GM10847 (cell line): Measurements from ENCODE around the gene MTUS2.

ENCODE experiments used
- POLR2A ChIP-seq: IDR thresholded peaks from 2 replicates; pipeline ENCODE4 v1.6.1; 2011; ENCODE audit not compliant: insufficient read length; ENCODE audit errors: extremely low read depth

Gene MTUS2

GRCh38 chr13:29175250-29175873 lies 355.2 kb downstream of the MTUS2 start:
- no peak for TF ChIP-seq POLR2A

GRCh38 chr13:29180055-29180454 lies 359.9 kb downstream of the MTUS2 start:
- no peak for TF ChIP-seq POLR2A

- TF ChIP-seq POLR2A = no peak
Observed at GRCh38 chr13:29182216-29182615, 362.1 kb downstream of the MTUS2 start.

- TF ChIP-seq POLR2A = no peak
Observed at GRCh38 chr13:29185926-29186325, 365.8 kb downstream of the MTUS2 start.

GRCh38 chr13:29187584-29187983 lies 367.4 kb downstream of the MTUS2 start:
- TF ChIP-seq POLR2A = no peak

GRCh38 chr13:29190298-29190697 lies 370.2 kb downstream of the MTUS2 start:
- TF ChIP-seq POLR2A = no peak

GRCh38 chr13:29193083-29193482 lies 372.9 kb downstream of the MTUS2 start:
- TF ChIP-seq POLR2A = no peak

GRCh38 chr13:29195456-29195855 lies 375.3 kb downstream of the MTUS2 start:
- TF ChIP-seq POLR2A = no peak

- TF ChIP-seq POLR2A = no peak
Observed at GRCh38 chr13:29196409-29197074, 376.4 kb downstream of the MTUS2 start.

GRCh38 chr13:29204651-29205050 lies 384.5 kb downstream of the MTUS2 start:
- TF ChIP-seq POLR2A = no peak

GRCh38 chr13:29210676-29211075 lies 390.5 kb downstream of the MTUS2 start:
- no peak for TF ChIP-seq POLR2A

GRCh38 chr13:29222458-29222857 lies 402.3 kb downstream of the MTUS2 start:
- TF ChIP-seq POLR2A = no peak

GRCh38 chr13:29224206-29224605 lies 404.1 kb downstream of the MTUS2 start:
- TF ChIP-seq POLR2A = no peak

- no peak for TF ChIP-seq POLR2A
Observed at GRCh38 chr13:29227576-29227975, 407.4 kb downstream of the MTUS2 start.

GRCh38 chr13:29230299-29230845 lies 410.2 kb downstream of the MTUS2 start:
- TF ChIP-seq POLR2A = no peak

- TF ChIP-seq POLR2A = no peak
Observed at GRCh38 chr13:29239653-29240525, 419.8 kb downstream of the MTUS2 start.
